Peyer's patch (tissue), 4 donors: ENCODE measurements around the gene ASCL5.

Experiments used
- POLR2A ChIP-seq, 2 donors: fragments of 450-650 bp; IDR thresholded peaks; one replicate each; pipeline ENCODE4 v1.5.1; 2017; ENCODE audit warnings: antibody characterized with exemption in 2 of 2, mild to moderate bottlenecking in 2 of 2, moderate library complexity in 2 of 2
- TF ChIP-seq, protein P1 (sequence below), 6 experiments: fragments of 450-650 bp in 4 of 6; fragments of 200-600 bp in 2 of 6; sonication (generic) in 1 of 6; IDR thresholded peaks; one replicate each; pipeline ENCODE4 v1.5.1; 2017 to 2019; ENCODE audit warnings: antibody characterized with exemption in 6 of 6, mild to moderate bottlenecking in 3 of 6, moderate library complexity in 1 of 6

- TF ChIP-seq, protein P1, sequence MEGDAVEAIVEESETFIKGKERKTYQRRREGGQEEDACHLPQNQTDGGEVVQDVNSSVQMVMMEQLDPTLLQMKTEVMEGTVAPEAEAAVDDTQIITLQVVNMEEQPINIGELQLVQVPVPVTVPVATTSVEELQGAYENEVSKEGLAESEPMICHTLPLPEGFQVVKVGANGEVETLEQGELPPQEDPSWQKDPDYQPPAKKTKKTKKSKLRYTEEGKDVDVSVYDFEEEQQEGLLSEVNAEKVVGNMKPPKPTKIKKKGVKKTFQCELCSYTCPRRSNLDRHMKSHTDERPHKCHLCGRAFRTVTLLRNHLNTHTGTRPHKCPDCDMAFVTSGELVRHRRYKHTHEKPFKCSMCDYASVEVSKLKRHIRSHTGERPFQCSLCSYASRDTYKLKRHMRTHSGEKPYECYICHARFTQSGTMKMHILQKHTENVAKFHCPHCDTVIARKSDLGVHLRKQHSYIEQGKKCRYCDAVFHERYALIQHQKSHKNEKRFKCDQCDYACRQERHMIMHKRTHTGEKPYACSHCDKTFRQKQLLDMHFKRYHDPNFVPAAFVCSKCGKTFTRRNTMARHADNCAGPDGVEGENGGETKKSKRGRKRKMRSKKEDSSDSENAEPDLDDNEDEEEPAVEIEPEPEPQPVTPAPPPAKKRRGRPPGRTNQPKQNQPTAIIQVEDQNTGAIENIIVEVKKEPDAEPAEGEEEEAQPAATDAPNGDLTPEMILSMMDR (IDR thresholded peaks at IDR 0.05), result no peak
- no peak for TF ChIP-seq POLR2A (IDR thresholded peaks at IDR 0.05)
Observed at GRCh38 chr1:201137024-201137392, 10.0 kb upstream of the ASCL5 start.
